Mesendoderm (in vitro differentiated cells): ENCODE results near the gene RNF217.

Experiments used
- DNase-seq: peaks from one replicate; pipeline ENCODE4 v3.0.0; 2013
- H2AK5ac ChIP-seq: 2 replicates; pipeline ENCODE4 v1.6.1; 2013; ENCODE audit warnings: low read length, inconsistent platforms
- H2BK120ac ChIP-seq: 2 replicates; pipeline ENCODE4 v1.6.1; 2013; ENCODE audit warnings: low read depth, mild to moderate bottlenecking, low read length, moderate library complexity, mixed read lengths
- H2BK15ac ChIP-seq: replicated peaks from 2 replicates; pipeline ENCODE4 v1.6.1; 2013; ENCODE audit warnings: low read depth, mild to moderate bottlenecking, moderate library complexity
- H2BK5ac ChIP-seq: 2 replicates; pipeline ENCODE4 v1.6.1; 2013; ENCODE audit warnings: low read length, inconsistent platforms
- H3K18ac ChIP-seq: 2 replicates; pipeline ENCODE4 v1.6.1; 2013; ENCODE audit warnings: mild to moderate bottlenecking, low read length, mixed read lengths
- H3K23ac ChIP-seq: one replicate; pipeline ENCODE4 v1.6.1; 2013; ENCODE audit warnings: low read length
- H3K27ac ChIP-seq: 2 replicates; pipeline ENCODE4 v1.5.1; 2013; ENCODE audit warnings: low read depth, mild to moderate bottlenecking, inconsistent platforms, low read length, moderate library complexity
- H3K27me3 ChIP-seq: 2 replicates; pipeline ENCODE4 v1.6.1; 2013; ENCODE audit warnings: low read length, control low read depth, mild to moderate bottlenecking, inconsistent platforms; ENCODE audit not compliant: insufficient read depth, poor library complexity
- H3K36me3 ChIP-seq: 2 replicates; pipeline ENCODE4 v1.6.1; 2013; ENCODE audit warnings: low read length, inconsistent platforms; ENCODE audit not compliant: control insufficient read depth, insufficient read depth
- H3K4ac ChIP-seq: one replicate; pipeline ENCODE4 v1.6.1; 2013; ENCODE audit warnings: low read depth, mild to moderate bottlenecking, low read length, moderate library complexity
- H3K4me1 ChIP-seq: 2 replicates; pipeline ENCODE4 v1.6.1; 2013; ENCODE audit warnings: low read depth, low read length, inconsistent platforms; ENCODE audit not compliant: control insufficient read depth
- H3K4me2 ChIP-seq: 2 replicates; pipeline ENCODE4 v1.6.1; 2013; ENCODE audit warnings: low read length
- H3K4me3 ChIP-seq: 2 replicates; pipeline ENCODE4 v1.5.1; 2013; ENCODE audit warnings: mild to moderate bottlenecking, low read length
- H3K56ac ChIP-seq: one replicate; pipeline ENCODE4 v1.6.1; 2013; ENCODE audit warnings: low read length
- H3K79me1 ChIP-seq: 2 replicates; pipeline ENCODE4 v1.6.1; 2013; ENCODE audit warnings: low read length, inconsistent platforms
- H3K79me2 ChIP-seq: 2 replicates; pipeline ENCODE4 v1.6.1; 2013; ENCODE audit warnings: mild to moderate bottlenecking, low read length; ENCODE audit not compliant: control insufficient read depth, insufficient read depth
- H3K9ac ChIP-seq: 2 replicates; pipeline ENCODE4 v1.6.1; 2013; ENCODE audit warnings: low read length, inconsistent platforms
- H4K5ac ChIP-seq: one replicate; pipeline ENCODE4 v1.6.1; 2013; ENCODE audit warnings: low read length
- H4K8ac ChIP-seq: one replicate; pipeline ENCODE4 v1.6.1; 2013; ENCODE audit warnings: low read depth, mild to moderate bottlenecking, control low read depth, low read length, moderate library complexity
- WGBS: extraction: QIAGEN DNeasy Blood & Tissue Kit; methylation state at CpG from one replicate; pipeline ENCODE4 v1.1.7; 2013; ENCODE audit warnings: low lambda C conversion rate, missing lambda C conversion rate; ENCODE audit not compliant: insufficient coverage; ENCODE audit errors: extremely low coverage; 5-methylcytosine and 5-hydroxymethylcytosine counted together

The RNF217 gene

GRCh38 chr6:125054331-125054730 is 92.1 kb downstream of the RNF217 start:
- Histone ChIP-seq H3K4me1 (no peaks in the 10 kb centered on the region), H2BK15ac (no peak overlapping the region), H3K36me3 (no peaks in the 10 kb centered on the region), H3K79me2 (no peaks in the 10 kb centered on the region), H3K9ac (no peak overlapping the region), H3K27me3 (no peaks in the 10 kb centered on the region), H2BK120ac (no peak overlapping the region), H2AK5ac (no peak overlapping the region), H4K8ac (no peak overlapping the region), H3K23ac (no peak overlapping the region), H4K5ac (no peak overlapping the region), H3K56ac (no peak overlapping the region), H3K18ac (no peak overlapping the region), H3K4ac (no peak overlapping the region), H3K4me2 (no peak overlapping the region), H3K27ac (no peak overlapping the region), H3K79me1 (no peaks in the 10 kb centered on the region), H2BK5ac (no peak overlapping the region), H3K4me3 (no peak overlapping the region)
- no peak for DNase-seq
- no CpG with 5 or more reads among the region's 2 CpGs for WGBS

GRCh38 chr6:125057392-125058246 is 95.4 kb downstream of the RNF217 start:
- Histone ChIP-seq H3K79me1 (no peaks in the 10 kb centered on the region), H3K79me2 (no peaks in the 10 kb centered on the region), H4K5ac (no peak overlapping the region), H4K8ac (no peak overlapping the region), H3K36me3 (no peaks in the 10 kb centered on the region), H2AK5ac (no peak overlapping the region), H2BK5ac (no peak overlapping the region), H3K4me2 (no peak overlapping the region), H3K4ac (no peak overlapping the region), H3K23ac (no peak overlapping the region), H2BK120ac (no peak overlapping the region), H3K27ac (no peak overlapping the region), H3K56ac (no peak overlapping the region), H3K4me1 (no peaks in the 10 kb centered on the region), H3K27me3 (no peaks in the 10 kb centered on the region), H2BK15ac (no peak overlapping the region), H3K9ac (no peak overlapping the region), H3K4me3 (no peak overlapping the region), H3K18ac (no peak overlapping the region)
- WGBS: no CpG with 5 or more reads among the region's 5 CpGs
- no peak for DNase-seq

- no peak overlapping the region for H3K18ac ChIP-seq
- H3K4ac ChIP-seq: no peak overlapping the region
- no peak overlapping the region for H3K23ac ChIP-seq
- H3K4me1 ChIP-seq: no peaks in the 10 kb centered on the region
- no peak overlapping the region for H4K8ac ChIP-seq
- H3K56ac ChIP-seq: no peak overlapping the region
- H3K9ac ChIP-seq: no peak overlapping the region
- no peak for DNase-seq
- no peak overlapping the region for H2BK15ac ChIP-seq
- H3K27me3 ChIP-seq: no peaks in the 10 kb centered on the region
- H3K79me1 ChIP-seq: no peaks in the 10 kb centered on the region
- H2AK5ac ChIP-seq: no peak overlapping the region
- no CpG with 5 or more reads among the region's 1 CpG for WGBS
- no peaks in the 10 kb centered on the region for H3K79me2 ChIP-seq
- no peak overlapping the region for H3K27ac ChIP-seq
- no peak overlapping the region for H4K5ac ChIP-seq
- no peak overlapping the region for H3K4me3 ChIP-seq
- no peak overlapping the region for H2BK5ac ChIP-seq
- no peak overlapping the region for H2BK120ac ChIP-seq
- no peaks in the 10 kb centered on the region for H3K36me3 ChIP-seq
- no peak overlapping the region for H3K4me2 ChIP-seq
These were observed 96.3 kb downstream of the RNF217 start for GRCh38 chr6:125058546-125058945.

GRCh38 chr6:125063307-125063706 is 101.1 kb downstream of the RNF217 start:
- no peaks in the 10 kb centered on the region for H3K79me2 ChIP-seq
- H3K56ac ChIP-seq: no peak overlapping the region
- no peak overlapping the region for H2BK5ac ChIP-seq
- H2BK15ac ChIP-seq: no peak overlapping the region
- H3K9ac ChIP-seq: no peak overlapping the region
- no peak overlapping the region for H3K4ac ChIP-seq
- H3K27ac ChIP-seq: no peak overlapping the region
- H3K18ac ChIP-seq: no peak overlapping the region
- no peak overlapping the region for H2AK5ac ChIP-seq
- no peak overlapping the region for H4K5ac ChIP-seq
- no peak overlapping the region for H3K4me2 ChIP-seq
- no peak overlapping the region for H3K4me3 ChIP-seq
- no CpG with 5 or more reads among the region's 2 CpGs for WGBS
- H3K79me1 ChIP-seq: no peaks in the 10 kb centered on the region
- no peaks in the 10 kb centered on the region for H3K36me3 ChIP-seq
- H4K8ac ChIP-seq: no peak overlapping the region
- H2BK120ac ChIP-seq: no peak overlapping the region
- H3K27me3 ChIP-seq: no peaks in the 10 kb centered on the region
- DNase-seq: no peak
- no peak overlapping the region for H3K23ac ChIP-seq
- H3K4me1 ChIP-seq: peaks cover 3% of the 10 kb centered on the region

- H3K9ac ChIP-seq: no peak overlapping the region
- H3K4me3 ChIP-seq: no peak overlapping the region
- H2BK5ac ChIP-seq: no peak overlapping the region
- no peak overlapping the region for H4K8ac ChIP-seq
- no peak overlapping the region for H3K18ac ChIP-seq
- H2AK5ac ChIP-seq: no peak overlapping the region
- peaks cover 3% of the 10 kb centered on the region for H3K4me1 ChIP-seq
- no peak for DNase-seq
- no peak overlapping the region for H2BK15ac ChIP-seq
- no peak overlapping the region for H3K4me2 ChIP-seq
- no peaks in the 10 kb centered on the region for H3K27me3 ChIP-seq
- H3K23ac ChIP-seq: no peak overlapping the region
- H3K27ac ChIP-seq: no peak overlapping the region
- no peak overlapping the region for H3K4ac ChIP-seq
- no CpG with 5 or more reads among the region's 6 CpGs for WGBS
- no peaks in the 10 kb centered on the region for H3K36me3 ChIP-seq
- no peak overlapping the region for H2BK120ac ChIP-seq
- no peak overlapping the region for H3K56ac ChIP-seq
- no peaks in the 10 kb centered on the region for H3K79me2 ChIP-seq
- no peak overlapping the region for H4K5ac ChIP-seq
- H3K79me1 ChIP-seq: no peaks in the 10 kb centered on the region
These were observed 103.9 kb downstream of the RNF217 start for GRCh38 chr6:125066140-125066539.

GRCh38 chr6:125066964-125067363 is 104.7 kb downstream of the RNF217 start:
- Histone ChIP-seq H3K79me1 (no peaks in the 10 kb centered on the region), H3K9ac (no peak overlapping the region), H3K27me3 (no peaks in the 10 kb centered on the region), H3K27ac (no peak overlapping the region), H4K5ac (no peak overlapping the region), H2BK5ac (no peak overlapping the region), H3K18ac (no peak overlapping the region), H4K8ac (no peak overlapping the region), H3K4ac (no peak overlapping the region), H2BK15ac (no peak overlapping the region), H3K79me2 (no peaks in the 10 kb centered on the region), H3K36me3 (no peaks in the 10 kb centered on the region), H3K4me1 (peaks cover 3% of the 10 kb centered on the region), H2BK120ac (no peak overlapping the region), H3K4me3 (no peak overlapping the region), H2AK5ac (no peak overlapping the region), H3K56ac (no peak overlapping the region), H3K23ac (no peak overlapping the region), H3K4me2 (no peak overlapping the region)
- no CpG with 5 or more reads among the region's 3 CpGs for WGBS
- DNase-seq: peak; percentile 22
